ENCODE data around the gene PLLP. TPM values are rescaled to one million over a fixed set of nuclear protein-coding genes. Genes with fewer than 3 reads are reported as not detected.

PLLP gene
- total RNA-seq: 1 to 10 TPM; 3.1 to 8.6 TPM

- no peak for TF ChIP-seq CTCF (IDR thresholded peaks at IDR 0.05)
- Histone ChIP-seq H3K4me3 (peak within 1 kb of the TSS; percentile 80), H3K27me3 (replicated peaks; ENCODE audit: insufficient read depth) (peaks cover 4% of the 10 kb centered on the region), H3K9me3 (no peaks in the 10 kb centered on the region), H3K36me3 (no peaks in the 10 kb centered on the region), H3K27ac (no peak within 1 kb of the TSS), H3K4me1 (ENCODE audit: control insufficient read depth in 1 of 2, low read depth in 2 of 2) (peaks cover 6 to 15% of the 10 kb centered on the region in 2 donors)
- ATAC-seq (ENCODE audit: insufficient number of reproducible peaks, low FRiP score, low read depth): peak; percentile 23
- no peak for DNase-seq (ENCODE audit: low spot score)
Observed at GRCh38 chr16:57284209-57284951, at the start of gene PLLP. Gene PLLP (minus strand): TSS chr16:57284672. CDS start chr16:57284540, 132 bp downstream.

- H3K9me3 ChIP-seq: peaks cover 6% of the 10 kb centered on the region
- no peaks in the 10 kb centered on the region for H3K36me3 ChIP-seq
- no peaks in the 10 kb centered on the region for H3K27me3 ChIP-seq (replicated peaks; ENCODE audit: insufficient read depth)
- H3K27ac ChIP-seq: no peak overlapping the region
- TF ChIP-seq CTCF (IDR thresholded peaks at IDR 0.05): no peak
- peaks cover 4 to 8% of the 10 kb centered on the region in 2 donors for H3K4me1 ChIP-seq (ENCODE audit: control insufficient read depth in 1 of 2, low read depth in 2 of 2)
- H3K4me3 ChIP-seq: no peak overlapping the region
- ATAC-seq (ENCODE audit: insufficient number of reproducible peaks, low FRiP score, low read depth) (no peak), DNase-seq (ENCODE audit: low spot score) (no peak)
Observed at GRCh38 chr16:57333402-57333801, 48.9 kb upstream of the PLLP start.

- Histone ChIP-seq H3K4me1 (ENCODE audit: control insufficient read depth in 1 of 2, low read depth in 2 of 2) (peaks cover 4 to 8% of the 10 kb centered on the region in 2 donors), H3K9me3 (no peaks in the 10 kb centered on the region), H3K27ac (no peak overlapping the region), H3K27me3 (replicated peaks; ENCODE audit: insufficient read depth) (no peaks in the 10 kb centered on the region), H3K36me3 (no peaks in the 10 kb centered on the region), H3K4me3 (no peak overlapping the region)
- DNase-seq (ENCODE audit: low spot score) (no peak), ATAC-seq (ENCODE audit: insufficient number of reproducible peaks, low FRiP score, low read depth) (no peak)
- TF ChIP-seq CTCF (IDR thresholded peaks at IDR 0.05): no peak
Observed at GRCh38 chr16:57331355-57331754, 46.9 kb upstream of the PLLP start.

- Histone ChIP-seq H3K4me3 (no peak overlapping the region), H3K36me3 (no peaks in the 10 kb centered on the region), H3K27me3 (replicated peaks; ENCODE audit: insufficient read depth) (no peaks in the 10 kb centered on the region), H3K4me1 (ENCODE audit: control insufficient read depth in 1 of 2, low read depth in 2 of 2) (peaks cover 4 to 8% of the 10 kb centered on the region in 2 donors), H3K27ac (peak overlapping the region in 1 of 2 donors; percentile 2), H3K9me3 (no peaks in the 10 kb centered on the region)
- DNase-seq (ENCODE audit: low spot score): no peak
- no peak for TF ChIP-seq CTCF (IDR thresholded peaks at IDR 0.05)
- no peak for ATAC-seq (ENCODE audit: insufficient number of reproducible peaks, low FRiP score, low read depth)
Observed at GRCh38 chr16:57329718-57330327, 45.4 kb upstream of the PLLP start.

- ATAC-seq (ENCODE audit: insufficient number of reproducible peaks, low FRiP score, low read depth) (no peak), DNase-seq (ENCODE audit: low spot score) (no peak)
- Histone ChIP-seq H3K27me3 (replicated peaks; ENCODE audit: insufficient read depth) (no peaks in the 10 kb centered on the region), H3K27ac (no peak overlapping the region), H3K4me1 (ENCODE audit: control insufficient read depth in 1 of 2, low read depth in 2 of 2) (peaks cover 4 to 8% of the 10 kb centered on the region in 2 donors), H3K9me3 (no peaks in the 10 kb centered on the region), H3K36me3 (no peaks in the 10 kb centered on the region), H3K4me3 (no peak overlapping the region)
- no peak for TF ChIP-seq CTCF (IDR thresholded peaks at IDR 0.05)
Observed at GRCh38 chr16:57325458-57325857, 41.0 kb upstream of the PLLP start.

Measured in thoracic aorta (tissue), 2 donors.